Chondrocyte (in vitro differentiated cells): ENCODE measurements around the gene RUNX2. TPM values are rescaled to one million over a fixed set of nuclear protein-coding genes. Genes with fewer than 3 reads are reported as not detected.

Experiments used
- DNase-seq: peaks from one replicate; pipeline ENCODE4 v3.0.0; 2021; ENCODE audit warnings: mixed read lengths, low spot score
- H3K27ac Mint-ChIP-seq: one replicate; pipeline ENCODE4 v1.8.0; 2021; ENCODE audit warnings: mild to moderate bottlenecking, moderate library complexity, mixed read lengths; ENCODE audit not compliant: unreplicated experiment
- H3K27me3 Mint-ChIP-seq: 2 replicates; pipeline ENCODE4 v1.8.0; 2021; ENCODE audit warnings: low read depth, mixed read lengths
- H3K36me3 Mint-ChIP-seq: 2 replicates; pipeline ENCODE4 v1.8.0; 2021; ENCODE audit warnings: low read depth, mixed read lengths
- H3K4me1 Mint-ChIP-seq: 2 replicates; pipeline ENCODE4 v1.8.0; 2021; ENCODE audit warnings: low read depth, mild to moderate bottlenecking, mixed read lengths
- H3K4me3 Mint-ChIP-seq: one replicate; pipeline ENCODE4 v1.8.0; 2021; ENCODE audit warnings: mild to moderate bottlenecking, moderate library complexity, mixed read lengths; ENCODE audit not compliant: unreplicated experiment
- H3K9me3 Mint-ChIP-seq: 2 replicates; pipeline ENCODE4 v1.8.0; 2021; ENCODE audit warnings: low read depth, mixed read lengths
- CTCF ChIP-seq: fragments of 200-600 bp; sonication (generic); IDR thresholded peaks from 2 replicates; pipeline ENCODE4 v1.5.0; 2021; ENCODE audit warnings: antibody characterized with exemption, mild to moderate bottlenecking, moderate library complexity
- total RNA-seq: library from RNA; stranded (reverse); gene quantifications from 3 replicates; pipeline ENCODE4 v1.2.1, GENCODE V29; 2021

The RUNX2 gene
- total RNA-seq, 1 donor from 2014 or later = 12.2 TPM

GRCh38 chr6:45367999-45368398, 39.9 kb downstream of the RUNX2 start:
- DNase-seq = no peak
- Mint-ChIP-seq H3K36me3 (no peaks in the 10 kb centered on the region), H3K4me1 (no peaks in the 10 kb centered on the region), H3K9me3 (no peaks in the 10 kb centered on the region), H3K4me3 (no peak overlapping the region), H3K27me3 (no peaks in the 10 kb centered on the region), H3K27ac (no peak overlapping the region)
- TF ChIP-seq CTCF = no peak

GRCh38 chr6:45369870-45370269, 41.7 kb downstream of the RUNX2 start:
- no peaks in the 10 kb centered on the region for H3K9me3 Mint-ChIP-seq
- H3K27me3 Mint-ChIP-seq = no peaks in the 10 kb centered on the region
- H3K36me3 Mint-ChIP-seq = no peaks in the 10 kb centered on the region
- H3K4me3 Mint-ChIP-seq = no peak overlapping the region
- no peak for TF ChIP-seq CTCF
- no peak for DNase-seq
- no peaks in the 10 kb centered on the region for H3K4me1 Mint-ChIP-seq
- no peak overlapping the region for H3K27ac Mint-ChIP-seq

- Mint-ChIP-seq H3K9me3 (no peaks in the 10 kb centered on the region), H3K36me3 (no peaks in the 10 kb centered on the region), H3K4me1 (peaks cover 15% of the 10 kb centered on the region), H3K27me3 (no peaks in the 10 kb centered on the region), H3K4me3 (no peak overlapping the region), H3K27ac (no peak overlapping the region)
- no peak for TF ChIP-seq CTCF
- DNase-seq = no peak
Measured at GRCh38 chr6:45371924-45372573, 43.9 kb downstream of the RUNX2 start.

GRCh38 chr6:45375449-45375848, 47.3 kb downstream of the RUNX2 start:
- peaks cover 25% of the 10 kb centered on the region for H3K4me1 Mint-ChIP-seq
- H3K4me3 Mint-ChIP-seq = no peak overlapping the region
- H3K9me3 Mint-ChIP-seq = no peaks in the 10 kb centered on the region
- no peaks in the 10 kb centered on the region for H3K36me3 Mint-ChIP-seq
- no peak for DNase-seq
- TF ChIP-seq CTCF = peak; percentile 25
- no peak overlapping the region for H3K27ac Mint-ChIP-seq
- no peaks in the 10 kb centered on the region for H3K27me3 Mint-ChIP-seq

DNA sequence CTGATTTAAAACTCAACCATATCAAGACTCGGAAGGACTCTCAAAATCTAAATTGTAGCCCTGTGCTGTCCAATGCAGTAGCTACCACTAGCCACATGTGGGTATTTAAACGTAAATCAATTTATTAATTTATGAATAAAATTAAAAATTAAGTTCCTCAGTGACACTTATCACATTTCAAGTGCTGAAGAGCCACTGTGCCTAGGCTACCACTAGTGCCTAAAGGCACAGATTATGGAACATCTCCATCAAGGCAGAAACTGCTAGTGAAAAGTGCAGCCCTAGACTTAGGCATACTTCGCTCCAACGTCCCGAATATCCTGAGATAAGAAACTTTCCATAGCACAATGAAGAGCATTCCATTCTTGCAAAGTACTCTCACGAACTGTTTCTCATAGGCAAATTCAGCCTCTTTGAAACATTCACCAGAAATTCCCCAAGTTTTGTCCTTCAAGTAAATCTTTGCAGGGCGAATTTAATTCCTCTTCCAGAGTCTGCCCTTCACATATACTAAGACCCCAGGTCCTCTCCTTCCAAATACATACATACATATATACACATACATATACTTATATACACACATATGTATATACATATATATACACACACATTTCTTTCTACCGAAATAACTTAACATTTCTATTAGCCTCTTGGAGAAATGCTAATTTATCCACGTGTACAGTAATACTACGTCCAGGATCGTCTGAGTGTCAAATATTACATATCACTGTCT, 48.3 kb downstream of the RUNX2 start:
- peak overlapping the region; percentile 86 for H3K4me3 Mint-ChIP-seq
- DNase-seq = no peak
- TF ChIP-seq CTCF = no peak
- peaks cover 25% of the 10 kb centered on the region for H3K4me1 Mint-ChIP-seq
- peak overlapping the region; percentile 99 for H3K27ac Mint-ChIP-seq
- no peaks in the 10 kb centered on the region for H3K27me3 Mint-ChIP-seq
- H3K36me3 Mint-ChIP-seq = no peaks in the 10 kb centered on the region
- no peaks in the 10 kb centered on the region for H3K9me3 Mint-ChIP-seq
